ENCODE measurements around the gene PRKD2.

The PRKD2 gene

GRCh38 chr19:46661020-46661731 is 55.7 kb downstream of the PRKD2 start, which contains the start of gene DACT3:
Gene DACT3 (minus strand): TSS chr19:46661182. CDS start chr19:46661064, 118 bp downstream.
- DNase-seq (ENCODE audit: low read depth): peak; percentile 100

GRCh38 chr19:46660551-46661019 is 56.3 kb downstream of the PRKD2 start:
- no peak for DNase-seq (ENCODE audit: low read depth)

- DNase-seq (ENCODE audit: low read depth): no peak
Measured at GRCh38 chr19:46660008-46660517, 56.9 kb downstream of the PRKD2 start.

- peak; percentile 10 for DNase-seq (ENCODE audit: low read depth)
Measured at GRCh38 chr19:46659151-46660007, 57.5 kb downstream of the PRKD2 start.

- no peak for DNase-seq (ENCODE audit: low read depth)
Measured at GRCh38 chr19:46656541-46656940, 60.4 kb downstream of the PRKD2 start.

DNA sequence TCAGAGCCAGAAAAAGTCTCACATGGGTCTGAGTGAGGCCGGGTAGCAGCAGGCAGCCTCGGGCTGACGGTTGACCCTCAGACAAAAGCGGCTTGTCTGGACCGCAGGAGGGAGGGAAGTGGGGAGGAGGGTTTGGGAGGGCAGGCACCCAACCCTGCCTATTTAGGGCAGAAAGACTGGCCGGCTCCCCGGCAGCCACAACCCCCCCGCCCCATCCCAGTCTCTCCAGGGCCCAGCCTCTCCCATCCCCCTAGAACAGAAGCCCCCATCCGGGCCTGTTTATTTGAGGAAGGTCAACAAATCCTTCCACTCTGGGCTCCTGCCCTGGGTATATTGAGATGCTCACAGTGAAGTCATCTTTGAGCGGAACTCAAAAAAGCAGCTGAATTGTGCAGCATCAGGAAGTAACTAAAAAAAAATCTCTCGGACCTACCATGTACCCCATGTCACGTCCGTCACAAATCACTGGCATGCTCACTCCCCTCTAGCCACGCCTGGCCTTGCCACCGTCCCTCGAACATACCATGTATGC is 62.2 kb downstream of the PRKD2 start:
- no peak for DNase-seq (ENCODE audit: low read depth)

GRCh38 chr19:46650445-46650844 is 66.5 kb downstream of the PRKD2 start:
- DNase-seq (ENCODE audit: low read depth): no peak

- no peak for DNase-seq (ENCODE audit: low read depth)
Measured at GRCh38 chr19:46648961-46649960, 67.7 kb downstream of the PRKD2 start.

GRCh38 chr19:46648060-46648960 is 68.6 kb downstream of the PRKD2 start:
- DNase-seq (ENCODE audit: low read depth): no peak

DNA sequence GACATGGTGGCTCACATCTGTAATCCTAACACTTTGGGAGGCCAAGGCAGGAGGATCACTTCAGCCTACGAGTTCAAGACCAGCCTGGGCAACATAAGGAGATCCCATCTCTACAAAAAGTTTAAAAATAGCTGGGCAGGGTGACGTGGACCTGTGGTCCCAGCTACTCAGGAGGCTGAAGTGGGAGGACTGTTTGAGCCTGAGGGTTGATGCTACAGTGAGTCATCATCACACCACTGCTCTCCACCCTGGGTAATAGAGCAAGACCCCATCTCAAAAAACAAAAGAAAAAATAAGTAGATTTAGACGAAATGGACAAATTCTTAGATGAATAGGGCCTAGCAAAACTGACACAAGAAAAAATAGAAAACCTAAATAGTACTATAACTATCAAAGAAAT is 70.5 kb downstream of the PRKD2 start:
- DNase-seq (ENCODE audit: low read depth): no peak

DNA sequence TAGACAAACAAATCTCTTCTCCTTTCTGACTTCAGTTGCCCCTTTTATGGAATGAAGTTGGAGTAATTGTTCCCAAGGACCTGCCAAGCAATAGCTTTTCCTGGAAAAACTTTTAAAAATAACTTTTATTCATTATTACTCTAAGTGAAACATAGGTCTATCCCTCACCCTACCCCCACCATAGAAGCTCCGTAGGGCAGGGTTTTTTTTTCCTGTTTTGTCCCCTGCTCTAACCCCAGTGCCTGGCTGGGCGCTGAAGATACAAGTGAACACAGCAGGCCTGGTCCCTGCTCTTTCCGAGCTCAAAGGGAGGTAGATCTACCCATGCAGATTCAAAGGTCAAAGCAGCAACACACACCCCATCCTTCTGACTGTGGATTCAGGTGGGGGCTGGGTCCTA is 72.2 kb downstream of the PRKD2 start:
- DNase-seq (ENCODE audit: low read depth): no peak

GRCh38 chr19:46640656-46641055 is 76.3 kb downstream of the PRKD2 start:
- no peak for DNase-seq (ENCODE audit: low read depth)

GRCh38 chr19:46639358-46640182 is 77.3 kb downstream of the PRKD2 start:
- DNase-seq (ENCODE audit: low read depth): peak; percentile 54

DNA sequence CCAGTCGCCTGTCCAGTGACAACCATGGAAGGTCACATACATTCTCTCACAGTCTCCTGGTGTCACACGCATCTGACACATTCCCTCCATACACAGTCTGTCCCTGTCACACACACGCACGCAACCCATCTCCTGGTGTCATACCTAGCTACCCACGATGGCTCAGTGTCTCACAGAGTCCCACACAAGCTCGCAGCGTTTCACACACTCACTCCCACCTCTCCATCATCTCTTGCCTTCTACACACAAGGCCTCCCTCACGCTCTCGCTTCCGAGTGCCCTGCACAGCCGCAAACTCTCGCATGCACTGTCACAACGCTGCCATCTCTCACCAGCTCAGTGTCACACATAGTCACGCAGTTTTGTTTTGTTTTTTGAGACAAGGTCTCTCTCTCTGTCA is 79.7 kb downstream of the PRKD2 start:
- no peak for DNase-seq (ENCODE audit: low read depth)

DNA sequence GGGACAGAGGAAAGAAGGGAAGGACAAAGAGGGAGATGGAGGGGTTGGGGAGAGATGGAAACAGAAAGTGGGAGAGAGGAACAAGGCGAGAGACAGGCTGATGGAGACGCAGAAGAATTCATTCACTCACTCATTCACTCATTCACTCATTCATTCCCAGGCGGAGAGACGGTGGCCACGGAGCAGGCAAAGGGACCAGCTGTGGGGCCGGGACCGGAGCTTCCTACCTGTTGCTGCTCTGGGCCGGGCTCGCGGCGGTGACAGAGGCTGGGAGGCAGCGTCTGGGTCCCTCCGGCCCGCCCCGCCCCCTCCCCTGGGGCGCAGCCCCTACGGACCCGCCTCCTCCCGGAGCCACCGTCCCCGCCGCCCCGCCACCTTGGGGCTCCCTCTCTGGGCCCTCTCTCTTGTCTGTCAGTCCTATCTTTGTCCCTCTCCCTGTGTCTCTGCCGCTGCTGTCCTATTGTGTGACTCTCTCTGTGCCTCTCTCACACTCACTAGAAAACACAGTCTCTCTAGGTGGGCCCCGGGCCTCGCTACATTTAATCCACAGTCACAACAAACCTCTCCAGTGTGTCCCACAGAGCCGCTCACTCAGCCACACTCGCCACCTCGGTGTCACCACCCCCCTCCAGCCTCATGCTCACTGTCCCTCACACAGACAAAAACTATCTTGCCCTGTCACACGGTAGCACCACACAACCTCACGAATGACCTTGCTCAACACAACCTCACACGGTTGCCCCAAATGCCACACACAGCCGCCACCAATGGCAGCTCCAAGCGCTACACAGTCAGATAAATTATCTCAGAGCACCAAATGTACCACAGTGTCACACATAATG is 80.8 kb downstream of the PRKD2 start, which contains the start of gene GNG8:
TSS of gene GNG8 (minus strand) at position 283 of the 842 bp plus-strand sequence. CDS start 1,520 bp downstream, outside the sequence.
- no peak for DNase-seq (ENCODE audit: low read depth)

DNA sequence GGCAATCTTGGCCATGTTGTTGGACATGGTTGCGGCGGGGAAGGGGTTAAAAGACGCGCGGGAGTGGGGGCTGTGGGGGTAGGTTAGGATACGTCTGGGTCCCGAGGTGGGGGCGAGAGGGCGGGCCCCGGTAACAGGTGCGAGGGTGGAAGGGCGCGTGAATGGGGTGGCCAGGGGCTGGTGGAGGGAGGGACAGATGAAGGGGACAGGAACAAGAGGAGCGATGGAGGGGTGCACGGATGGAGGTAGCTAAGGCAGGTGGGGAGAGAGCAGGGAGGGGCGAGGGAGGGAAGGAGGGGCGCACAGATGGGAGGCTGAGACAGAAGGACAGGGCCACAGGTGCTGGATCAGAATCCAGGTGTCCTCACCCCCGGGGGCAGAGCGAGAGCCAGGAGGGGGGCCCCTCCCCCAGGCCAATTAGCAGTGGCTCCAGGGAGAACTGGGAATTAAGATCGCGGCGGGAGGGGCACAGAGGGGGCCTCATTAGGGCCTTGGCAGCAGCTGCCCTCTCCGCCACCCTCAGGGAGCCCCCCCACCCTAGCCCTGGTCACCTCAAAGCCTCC is 82.2 kb downstream of the PRKD2 start:
- DNase-seq (ENCODE audit: low read depth): no peak

- DNase-seq (ENCODE audit: low read depth): peak; percentile 87
Measured at GRCh38 chr19:46634045-46634655, 82.8 kb downstream of the PRKD2 start.

DNA sequence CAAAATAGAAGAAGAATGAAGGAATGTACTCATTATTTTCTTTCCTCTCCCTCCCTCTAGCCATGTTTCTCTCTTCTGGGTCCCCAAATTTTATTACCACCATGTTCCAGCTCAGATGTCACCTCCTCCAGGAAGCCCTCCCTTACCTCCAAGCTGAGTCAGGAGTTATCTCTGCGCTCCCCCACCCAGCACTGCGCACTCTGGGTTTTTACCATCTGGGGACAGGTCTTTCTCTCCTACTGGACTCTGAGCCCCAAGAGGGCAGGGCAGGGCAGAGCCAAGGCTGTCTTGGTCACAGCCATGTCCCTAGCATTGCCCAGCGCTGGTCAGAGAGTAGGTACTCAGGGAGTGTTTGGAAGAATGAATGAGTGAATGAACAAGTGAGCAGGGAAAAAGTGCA is 83.8 kb downstream of the PRKD2 start:
- no peak for DNase-seq (ENCODE audit: low read depth)

Measured in iris pigment epithelial cell (primary cell).